ENCODE data around the gene SRRM2. TPM values are rescaled to one million over a fixed set of nuclear protein-coding genes. Genes with fewer than 3 reads are reported as not detected.

Gene SRRM2
- total RNA-seq, 1 donor from 2014 or later = 660 TPM

GRCh38 chr16:2798723-2799204, 46.3 kb downstream of the SRRM2 start:
- Histone ChIP-seq H3K4me1 (no peaks in the 10 kb centered on the region), H3K27ac (no peak overlapping the region), H3K36me3 (no peaks in the 10 kb centered on the region), H3K27me3 (peaks cover 8% of the 10 kb centered on the region), H3K4me3 (no peak overlapping the region), H3K9me3 (no peaks in the 10 kb centered on the region)
- ATAC-seq (no peak), DNase-seq (peak; percentile 63)
- intact Hi-C loops (cut with DNase I) = no loop called here
- TF ChIP-seq CTCF (IDR thresholded peaks at IDR 0.05) = no peak

- DNase-seq = no peak
- Histone ChIP-seq H3K4me1 (no peaks in the 10 kb centered on the region), H3K27ac (peak overlapping the region; percentile 68), H3K27me3 (peaks cover 8% of the 10 kb centered on the region), H3K36me3 (no peaks in the 10 kb centered on the region), H3K9me3 (no peaks in the 10 kb centered on the region), H3K4me3 (no peak overlapping the region)
- intact Hi-C loops (cut with DNase I) = no loop called here
- TF ChIP-seq CTCF (IDR thresholded peaks at IDR 0.05) = no peak
- ATAC-seq = no peak
Observed at GRCh38 chr16:2799205-2799858, 46.9 kb downstream of the SRRM2 start.

- peak overlapping the region; percentile 68 for H3K27ac ChIP-seq
- no peak overlapping the region for H3K4me3 ChIP-seq
Observed at GRCh38 chr16:2799859-2800226, 47.4 kb downstream of the SRRM2 start.

GRCh38 chr16:2803545-2804195, 51.2 kb downstream of the SRRM2 start:
- intact Hi-C loops (cut with DNase I) = no loop called here
- H3K4me1 ChIP-seq = no peaks in the 10 kb centered on the region
- H3K9me3 ChIP-seq = no peaks in the 10 kb centered on the region
- no peak for ATAC-seq
- no peak overlapping the region for H3K27ac ChIP-seq
- no peak for DNase-seq
- no peaks in the 10 kb centered on the region for H3K36me3 ChIP-seq
- TF ChIP-seq CTCF (IDR thresholded peaks at IDR 0.05) = no peak
- peaks cover 5% of the 10 kb centered on the region for H3K27me3 ChIP-seq
- no peak overlapping the region for H3K4me3 ChIP-seq

More at GRCh38 chr16:2799859-2800226, 47.4 kb downstream of the SRRM2 start:
- ATAC-seq (peak; percentile 94), DNase-seq (peak; percentile 72)
- intact Hi-C loops (cut with DNase I) = no loop called here
- no peak for TF ChIP-seq CTCF (IDR thresholded peaks at IDR 0.05)
- Histone ChIP-seq H3K27me3 (peaks cover 8% of the 10 kb centered on the region), H3K4me1 (no peaks in the 10 kb centered on the region), H3K36me3 (no peaks in the 10 kb centered on the region), H3K9me3 (no peaks in the 10 kb centered on the region)

- Histone ChIP-seq H3K9me3 (no peaks in the 10 kb centered on the region), H3K4me1 (no peaks in the 10 kb centered on the region), H3K36me3 (no peaks in the 10 kb centered on the region), H3K27ac (no peak overlapping the region), H3K4me3 (no peak overlapping the region), H3K27me3 (no peaks in the 10 kb centered on the region)
- intact Hi-C loops (cut with DNase I) = no loop called here
- no peak for ATAC-seq
- no peak for TF ChIP-seq CTCF (IDR thresholded peaks at IDR 0.05)
- DNase-seq = peak; percentile 48
Observed at GRCh38 chr16:2804728-2805127, 52.3 kb downstream of the SRRM2 start.

Data from upper lobe of right lung (tissue), 1 donor.